Measurements from ENCODE around the gene SERPINA3.

The SERPINA3 gene

GRCh38 chr14:94612174-94612573 is at the start of gene SERPINA3:
SERPINA3 (plus strand) TSS chr14:94612391; CDS start chr14:94614442, 2,051 bp downstream.
- H3K4me3 ChIP-seq (ENCODE audit: low read depth, low read length), result no peak within 1 kb of the TSS
- TF ChIP-seq CTCF (IDR thresholded peaks at IDR 0.05; ENCODE audit: low read depth, low read length), result no peak

- TF ChIP-seq CTCF (IDR thresholded peaks at IDR 0.05; ENCODE audit: low read depth, low read length), result no peak
- H3K4me3 ChIP-seq (ENCODE audit: low read depth, low read length), result no peak overlapping the region
Observed at GRCh38 chr14:94562941-94563883, 49.0 kb upstream of the SERPINA3 start.

GRCh38 chr14:94564381-94564780 is 47.8 kb upstream of the SERPINA3 start:
- no peak overlapping the region for H3K4me3 ChIP-seq (ENCODE audit: low read depth, low read length)
- TF ChIP-seq CTCF (IDR thresholded peaks at IDR 0.05; ENCODE audit: low read depth, low read length), result no peak

- no peak for TF ChIP-seq CTCF (IDR thresholded peaks at IDR 0.05; ENCODE audit: low read depth, low read length)
- no peak overlapping the region for H3K4me3 ChIP-seq (ENCODE audit: low read depth, low read length)
Observed at GRCh38 chr14:94568186-94568585, 44.0 kb upstream of the SERPINA3 start.

- no peak overlapping the region for H3K4me3 ChIP-seq (ENCODE audit: low read depth, low read length)
- no peak for TF ChIP-seq CTCF (IDR thresholded peaks at IDR 0.05; ENCODE audit: low read depth, low read length)
Observed at GRCh38 chr14:94569381-94570001, 42.7 kb upstream of the SERPINA3 start.

- TF ChIP-seq CTCF (IDR thresholded peaks at IDR 0.05; ENCODE audit: low read depth, low read length), result no peak
- no peak overlapping the region for H3K4me3 ChIP-seq (ENCODE audit: low read depth, low read length)
Observed at GRCh38 chr14:94570002-94570400, 42.2 kb upstream of the SERPINA3 start.

- TF ChIP-seq CTCF (IDR thresholded peaks at IDR 0.05; ENCODE audit: low read depth, low read length), result no peak
- no peak overlapping the region for H3K4me3 ChIP-seq (ENCODE audit: low read depth, low read length)
Observed at GRCh38 chr14:94570440-94570839, 41.8 kb upstream of the SERPINA3 start.
